A673 (cell line): ENCODE data around the gene SLC22A17. TPM values are rescaled to one million over a fixed set of nuclear protein-coding genes. Genes with fewer than 3 reads are reported as not detected.

Experiments used
- BruUV-seq: library from RNA; stranded (reverse); fragments of 400-500 nt; replicated peaks from 2 replicates; lab custom pipeline; 2021; lab: Mats Ljungman, UMichigan
- CTCF ChIA-PET: fragments of 300-600 bp; sonication (Branson Sonifier 250); formaldehyde crosslinking; loops from one replicate; lab custom pipeline; 2022; ENCODE audit warnings: antibody characterized with exemption; lab: Charles Lee
- POLR2A ChIA-PET: fragments of 300-600 bp; sonication (Branson Sonifier 250); formaldehyde crosslinking; loops from one replicate; lab custom pipeline; 2022; ENCODE audit warnings: antibody characterized with exemption; ENCODE audit not compliant: low non-redundant PET; lab: Charles Lee
- DNase-seq: peaks from one replicate; pipeline ENCODE4 v3.0.0-alpha.2; 2015; ENCODE audit warnings: low spot score
- H3K27ac ChIP-seq: fragments of 200-600 bp; sonication (generic); 2 replicates; pipeline ENCODE4 v1.5.1; 2016; ENCODE audit warnings: mixed run types, low read depth, mild to moderate bottlenecking, mixed read lengths, antibody characterized with exemption, low read length; ENCODE audit not compliant: poor library complexity, severe bottlenecking
- H3K27me3 ChIP-seq: fragments of 200-600 bp; sonication (generic); replicated peaks from 2 replicates; pipeline ENCODE4 v1.6.1; 2017; ENCODE audit warnings: mixed run types, low read depth, mild to moderate bottlenecking, mixed read lengths, antibody characterized with exemption, low read length; ENCODE audit not compliant: insufficient read depth, poor library complexity
- H3K36me3 ChIP-seq: fragments of 200-600 bp; sonication (generic); 2 replicates; pipeline ENCODE4 v1.6.1; 2016; ENCODE audit warnings: mixed run types, mild to moderate bottlenecking, mixed read lengths, antibody characterized with exemption, low read length; ENCODE audit not compliant: insufficient read depth, poor library complexity, severe bottlenecking
- H3K4me1 ChIP-seq: fragments of 200-600 bp; sonication (generic); 2 replicates; pipeline ENCODE4 v1.6.1; 2017; ENCODE audit warnings: mixed run types, mild to moderate bottlenecking, mixed read lengths, antibody characterized with exemption, low read length; ENCODE audit not compliant: insufficient read depth, poor library complexity, severe bottlenecking
- H3K4me3 ChIP-seq: fragments of 200-600 bp; sonication (generic); 2 replicates; pipeline ENCODE4 v1.5.1; 2016; ENCODE audit warnings: low read depth, mixed run types, mild to moderate bottlenecking, mixed read lengths, low read length; ENCODE audit not compliant: poor library complexity, severe bottlenecking
- H3K9me3 ChIP-seq: fragments of 200-600 bp; sonication (generic); 2 replicates; pipeline ENCODE4 v1.6.1; 2016; ENCODE audit warnings: mixed run types, low read depth, mild to moderate bottlenecking, mixed read lengths, antibody characterized with exemption, low read length; ENCODE audit not compliant: poor library complexity, severe bottlenecking
- EZH2 ChIP-seq: fragments of 200-600 bp; sonication (generic); IDR thresholded peaks from 2 replicates; pipeline ENCODE4 v1.6.1; 2017; ENCODE audit warnings: borderline replicate concordance, low read depth, mild to moderate bottlenecking, mixed read lengths, antibody characterized with exemption, low read length; ENCODE audit not compliant: poor library complexity, severe bottlenecking
- intact Hi-C: fragments of 100-400 bp; cut with micrococcal nuclease; formaldehyde crosslinking; loops from one replicate; pipeline ENCODE4 v1.10.0; 2022; ENCODE audit not compliant: unreplicated experiment
- total RNA-seq: library from RNA; stranded (reverse); gene quantifications from 2 replicates; pipeline ENCODE4 v1.2.3, GENCODE V29; 2021
- TF ChIP-seq, protein P1 (sequence below): fragments of 300-800, 200-600 bp; sonication (generic); conservative IDR thresholded peaks from 2 replicates; pipeline ENCODE4 v1.5.1; 2017; ENCODE audit warnings: low read depth, mild to moderate bottlenecking, antibody characterized with exemption, low read length, moderate library complexity, mixed read lengths

The SLC22A17 gene
- total RNA-seq, 1 experiment from 2014 or later: 23.0 TPM

DNA sequence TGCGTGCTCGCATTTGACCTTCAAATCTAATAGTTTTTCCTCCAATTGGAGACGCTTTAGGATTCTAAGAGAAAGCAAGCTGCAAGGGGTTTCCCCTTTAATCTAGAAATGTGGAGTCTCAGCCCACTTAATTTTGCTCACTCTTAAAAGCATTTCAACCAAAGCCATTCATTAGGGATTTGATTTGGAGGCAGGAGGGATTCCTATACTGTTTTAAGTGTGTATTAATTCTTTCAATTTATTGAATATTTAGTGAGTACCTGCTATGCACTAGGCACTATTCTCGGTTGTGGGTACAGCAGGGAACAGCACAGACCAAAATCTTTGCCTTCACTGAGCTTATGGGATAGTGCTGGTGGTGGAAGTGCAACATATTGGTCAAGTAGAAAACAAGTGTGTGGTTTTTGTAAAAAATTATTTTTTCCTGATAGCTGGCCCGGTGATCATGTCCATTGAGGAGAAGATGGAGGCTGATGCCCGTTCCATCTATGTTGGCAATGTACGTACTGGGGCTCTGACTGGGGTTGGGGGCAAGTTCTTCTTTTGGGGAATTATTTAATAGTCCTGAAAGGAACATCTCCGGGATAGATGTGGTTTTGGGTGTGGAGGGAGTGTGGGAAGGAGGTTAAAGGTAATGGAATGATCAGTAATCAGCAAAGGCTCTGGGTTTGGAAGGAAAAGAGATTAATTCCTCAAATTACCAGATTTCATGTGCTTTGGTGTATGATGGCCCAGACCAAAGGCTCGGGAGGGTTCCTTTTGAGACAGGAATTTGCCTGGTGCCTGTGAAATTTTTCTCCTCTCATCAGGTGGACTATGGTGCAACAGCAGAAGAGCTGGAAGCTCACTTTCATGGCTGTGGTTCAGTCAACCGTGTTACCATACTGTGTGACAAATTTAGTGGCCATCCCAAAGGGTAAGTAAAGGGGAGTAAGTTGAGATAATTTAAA, 29.8 kb downstream of the SLC22A17 start:
- TSS peak; percentile 29 for BruUV-seq
- no peak for DNase-seq
- no peaks in the 10 kb centered on the region for H3K27me3 ChIP-seq
- H3K36me3 ChIP-seq: peaks cover 42% of the 10 kb centered on the region
- ChIA-PET CTCF (interaction anchor here (3.1 kb wide), 1 partner anchor 202 kb away, joined by 9 read pairs; no protein-coding TSS in a partner anchor), POLR2A (no interaction called here)
- no peaks in the 10 kb centered on the region for H3K9me3 ChIP-seq
- TF ChIP-seq, protein P1, sequence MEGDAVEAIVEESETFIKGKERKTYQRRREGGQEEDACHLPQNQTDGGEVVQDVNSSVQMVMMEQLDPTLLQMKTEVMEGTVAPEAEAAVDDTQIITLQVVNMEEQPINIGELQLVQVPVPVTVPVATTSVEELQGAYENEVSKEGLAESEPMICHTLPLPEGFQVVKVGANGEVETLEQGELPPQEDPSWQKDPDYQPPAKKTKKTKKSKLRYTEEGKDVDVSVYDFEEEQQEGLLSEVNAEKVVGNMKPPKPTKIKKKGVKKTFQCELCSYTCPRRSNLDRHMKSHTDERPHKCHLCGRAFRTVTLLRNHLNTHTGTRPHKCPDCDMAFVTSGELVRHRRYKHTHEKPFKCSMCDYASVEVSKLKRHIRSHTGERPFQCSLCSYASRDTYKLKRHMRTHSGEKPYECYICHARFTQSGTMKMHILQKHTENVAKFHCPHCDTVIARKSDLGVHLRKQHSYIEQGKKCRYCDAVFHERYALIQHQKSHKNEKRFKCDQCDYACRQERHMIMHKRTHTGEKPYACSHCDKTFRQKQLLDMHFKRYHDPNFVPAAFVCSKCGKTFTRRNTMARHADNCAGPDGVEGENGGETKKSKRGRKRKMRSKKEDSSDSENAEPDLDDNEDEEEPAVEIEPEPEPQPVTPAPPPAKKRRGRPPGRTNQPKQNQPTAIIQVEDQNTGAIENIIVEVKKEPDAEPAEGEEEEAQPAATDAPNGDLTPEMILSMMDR: no peak
- TF ChIP-seq EZH2: no peak
- intact Hi-C loops: loop anchor here (5.0 kb wide), 2 partner anchors 44 to 144 kb away; partner anchors contain the start of genes EFS and NGDN
- peak overlapping the region; percentile 78 for H3K4me3 ChIP-seq
- peaks cover 13% of the 10 kb centered on the region for H3K4me1 ChIP-seq
- H3K27ac ChIP-seq: peak overlapping the region; percentile 95

DNA sequence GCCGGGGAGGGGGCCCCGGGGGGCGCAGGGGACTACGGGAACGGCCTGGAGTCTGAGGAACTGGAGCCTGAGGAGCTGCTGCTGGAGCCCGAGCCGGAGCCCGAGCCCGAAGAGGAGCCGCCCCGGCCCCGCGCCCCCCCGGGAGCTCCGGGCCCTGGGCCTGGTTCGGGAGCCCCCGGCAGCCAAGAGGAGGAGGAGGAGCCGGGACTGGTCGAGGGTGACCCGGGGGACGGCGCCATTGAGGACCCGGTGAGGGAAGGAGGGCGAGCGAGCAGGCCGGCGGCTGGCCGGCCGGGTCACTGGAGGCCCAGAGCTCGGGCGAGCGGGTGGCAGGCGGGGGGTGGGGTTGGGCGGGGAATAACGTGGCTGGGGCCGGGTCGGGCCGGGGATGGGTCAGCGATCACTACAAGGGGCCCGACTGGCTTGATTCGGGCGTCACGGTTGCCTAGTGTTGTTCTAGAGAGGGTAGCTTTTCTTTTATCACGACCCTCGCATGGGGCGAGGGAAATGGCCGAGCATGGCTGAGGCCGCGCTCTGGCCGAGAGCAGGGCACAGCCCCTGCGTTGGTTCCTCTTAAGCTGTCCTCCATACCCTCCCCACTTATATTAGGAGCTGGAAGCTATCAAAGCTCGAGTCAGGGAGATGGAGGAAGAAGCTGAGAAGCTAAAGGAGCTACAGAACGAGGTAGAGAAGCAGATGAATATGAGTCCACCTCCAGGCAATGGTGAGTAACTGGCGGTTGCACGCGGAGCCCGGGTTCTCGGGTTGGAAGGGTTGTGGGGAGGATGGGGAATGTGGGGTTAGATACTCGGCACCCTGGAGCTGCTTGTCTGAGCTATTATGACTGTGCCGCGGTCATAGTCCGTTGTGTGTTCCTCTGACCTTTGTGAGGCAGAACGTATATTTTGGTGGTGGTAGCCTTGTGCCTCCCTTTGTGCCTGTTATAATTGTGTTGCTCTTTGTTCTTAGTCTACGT, 30.8 kb downstream of the SLC22A17 start:
- intact Hi-C loops: loop anchor here (5.0 kb wide), 2 partner anchors 45 to 145 kb away; partner anchors contain the start of genes EFS and NGDN
- peaks cover 13% of the 10 kb centered on the region for H3K4me1 ChIP-seq
- DNase-seq: peak; percentile 49
- H3K4me3 ChIP-seq: peak overlapping the region; percentile 78
- peaks cover 42% of the 10 kb centered on the region for H3K36me3 ChIP-seq
- no TSS peak for BruUV-seq
- TF ChIP-seq, protein P1: no peak
- TF ChIP-seq EZH2: no peak
- peak overlapping the region; percentile 95 for H3K27ac ChIP-seq
- POLR2A ChIA-PET: interaction anchor here (0.6 kb wide), 2 partner anchors 61 to 1486 kb away, joined by 3 to 5 read pairs; no protein-coding TSS in a partner anchor
- no peaks in the 10 kb centered on the region for H3K9me3 ChIP-seq
- H3K27me3 ChIP-seq: no peaks in the 10 kb centered on the region
- CTCF ChIA-PET: interaction anchor here (0.7 to 3.1 kb wide), 6 partner anchors 21 to 262 kb away, joined by 3 to 9 read pairs (median 4); no protein-coding TSS in a partner anchor
